Endothelial cell of umbilical vein (primary cell): ENCODE results near the gene TRMT2A. TPM values are rescaled to one million over a fixed set of nuclear protein-coding genes. Genes with fewer than 3 reads are reported as not detected.

Experiments
- BruUV-seq: library from RNA; stranded (reverse); fragments of 400-500 nt; replicated peaks from 2 replicates; lab custom pipeline; 2021; lab: Mats Ljungman, UMichigan
- CTCF ChIA-PET: fragments of 300-600, 350-600 bp; sonication (Branson Sonifier 250); formaldehyde crosslinking; loops from one replicate; lab custom pipeline; 2021; ENCODE audit warnings: antibody characterized with exemption, inconsistent platforms; lab: Charles Lee
- POLR2A ChIA-PET: fragments of 300-600, 350-600 bp; sonication (Branson Sonifier 250); formaldehyde crosslinking; loops from one replicate; lab custom pipeline; 2021; ENCODE audit warnings: antibody characterized with exemption, inconsistent platforms; lab: Charles Lee
- DNase-seq: peaks from one replicate; pipeline ENCODE4 v3.0.0-alpha.2; 2011; ENCODE audit warnings: low read depth, low spot score
- FAIRE-seq: peaks from 2 replicates; lab custom pipeline; 2011; peaks lifted over from hg19 to GRCh38; lab: Jason Lieb, UNC
- H2AFZ ChIP-seq: 2 replicates; pipeline ENCODE4 v1.6.0; 2012; ENCODE audit warnings: low read depth, low read length, control low read depth, inconsistent platforms
- H3K27ac ChIP-seq: 2 replicates; pipeline ENCODE4 v1.5.1; 2011; ENCODE audit warnings: low read depth, mild to moderate bottlenecking, control low read depth, low read length, moderate library complexity; ENCODE audit not compliant: insufficient read depth
- H3K27me3 ChIP-seq, 2 experiments: 2 replicates each; pipeline versions ENCODE4 v1.6.0 to v1.6.1; 2011; ENCODE audit warnings: low read length in 2 of 2, mixed read lengths in 1 of 2; ENCODE audit not compliant: control insufficient read depth in 2 of 2, insufficient read depth in 2 of 2
- H3K36me3 ChIP-seq, 2 experiments: 2 replicates in 1 of 2; 3 replicates in 1 of 2; pipeline ENCODE4 v1.5.1; 2011; ENCODE audit warnings: low read length in 2 of 2, mild to moderate bottlenecking in 1 of 2, moderate library complexity in 1 of 2; ENCODE audit not compliant: control insufficient read depth in 2 of 2, insufficient read depth in 2 of 2; ENCODE audit errors: extremely low read depth in 1 of 2
- H3K4me1 ChIP-seq: 3 replicates; pipeline ENCODE4 v1.5.1; 2011; ENCODE audit warnings: mild to moderate bottlenecking, low read length; ENCODE audit not compliant: control insufficient read depth, insufficient read depth; ENCODE audit errors: extremely low read depth
- H3K4me2 ChIP-seq: 2 replicates; pipeline ENCODE4 v1.6.1; 2011; ENCODE audit warnings: low read length, control low read depth, mixed read lengths; ENCODE audit not compliant: insufficient read depth
- H3K4me3 ChIP-seq, 3 experiments: fragments of 200-600 bp in 1 of 3; sonication (generic), shearing (Covaris generic) in 1 of 3; replicated peaks in 1 of 3; 2 replicates each; pipeline ENCODE4 v1.5.1; 2011 to 2016; ENCODE audit warnings: control low read depth in 3 of 3, low read length in 3 of 3, mild to moderate bottlenecking in 2 of 3, inconsistent platforms in 1 of 3, low read depth in 1 of 3, moderate library complexity in 1 of 3; ENCODE audit not compliant: insufficient read depth in 1 of 3
- H3K79me2 ChIP-seq: 2 replicates; pipeline ENCODE4 v1.6.0; 2012; ENCODE audit warnings: low read length, inconsistent platforms; ENCODE audit not compliant: control insufficient read depth, insufficient read depth
- H3K9ac ChIP-seq: replicated peaks from 2 replicates; pipeline ENCODE3; 2011; ENCODE audit warnings: low read length, control low read depth; ENCODE audit not compliant: insufficient read depth; ENCODE audit errors: extremely low read depth
- H3K9me1 ChIP-seq: replicated peaks from 3 replicates; pipeline ENCODE4 v1.6.0; 2011; ENCODE audit warnings: mild to moderate bottlenecking, low read length; ENCODE audit not compliant: control insufficient read depth, insufficient read depth; ENCODE audit errors: extremely low read depth
- H3K9me3 ChIP-seq: replicated peaks from 2 replicates; pipeline ENCODE4 v1.5.1; 2012; ENCODE audit warnings: low read length, inconsistent platforms; ENCODE audit not compliant: control insufficient read depth, insufficient read depth
- H4K20me1 ChIP-seq: replicated peaks from 2 replicates; pipeline ENCODE3; 2011; ENCODE audit warnings: mild to moderate bottlenecking, low read length; ENCODE audit not compliant: control insufficient read depth, insufficient read depth; ENCODE audit errors: extremely low read depth
- CTCF ChIP-seq, 2 donors: IDR thresholded peaks; 1 replicate in 1 of 2; 2 replicates in 1 of 2; pipeline ENCODE4 v1.5.1; 2011; ENCODE audit warnings: low read length in 2 of 2, mild to moderate bottlenecking in 2 of 2, moderate library complexity in 2 of 2, control low read depth in 1 of 2, inconsistent platforms in 1 of 2, low read depth in 1 of 2; ENCODE audit not compliant: insufficient read depth in 1 of 2; ENCODE audit errors: extremely low read depth in 1 of 2
- EZH2 ChIP-seq: IDR thresholded peaks from 2 replicates; pipeline ENCODE4 v1.6.1; 2012; ENCODE audit warnings: borderline replicate concordance, low read depth, mild to moderate bottlenecking, moderate library complexity, low read length, inconsistent platforms; ENCODE audit not compliant: severe bottlenecking
- FOS ChIP-seq: IDR thresholded peaks from 2 replicates; pipeline ENCODE4 v1.6.1; 2011; ENCODE audit warnings: mild to moderate bottlenecking, low read length, moderate library complexity, borderline replicate concordance; ENCODE audit not compliant: insufficient read depth
- GATA2 ChIP-seq: IDR thresholded peaks from 2 replicates; pipeline ENCODE4 v1.7.0; 2011; ENCODE audit warnings: low read depth, mild to moderate bottlenecking, moderate library complexity, mixed read lengths, low read length; ENCODE audit not compliant: insufficient read length, insufficient read depth
- JUN ChIP-seq: IDR thresholded peaks from 2 replicates; pipeline ENCODE4 v1.6.1; 2011; ENCODE audit warnings: borderline replicate concordance, low read depth; ENCODE audit not compliant: insufficient read length, insufficient read depth
- MAX ChIP-seq: IDR thresholded peaks from 2 replicates; pipeline ENCODE4 v1.6.1; 2011; ENCODE audit not compliant: insufficient read depth, insufficient read length
- MYC ChIP-seq: IDR thresholded peaks from one replicate; pipeline ENCODE4 v1.6.1; 2011; ENCODE audit warnings: mild to moderate bottlenecking, low read depth, low read length
- POLR2A ChIP-seq: IDR thresholded peaks from 2 replicates; pipeline ENCODE4 v1.6.1; 2012; ENCODE audit warnings: low read depth, mild to moderate bottlenecking, control low read depth, low read length
- POLR2AphosphoS5 ChIP-seq: IDR thresholded peaks from 2 replicates; pipeline ENCODE4 v1.6.1; 2012; ENCODE audit warnings: low read depth, mild to moderate bottlenecking, control low read depth, low read length, moderate library complexity; ENCODE audit not compliant: insufficient read depth
- dilution Hi-C: fragments of 300-500 bp; cut with MboI; formaldehyde crosslinking; loops from one replicate; pipeline ENCODE4 v1.15.0; 2019; ENCODE audit warnings: low sequenced_read_pairs; ENCODE audit not compliant: extremely low pct_ligation_motif_present
- intact Hi-C: fragments of 100-400 bp; cut with micrococcal nuclease; formaldehyde crosslinking; loops from one replicate; pipeline ENCODE4 v1.10.0; 2022
- polyA plus RNA-seq, 4 experiments: library from polyadenylated mRNA; depleted of rRNA in 3 of 4; stranded (reverse) in 3 of 4; unstranded in 1 of 4; fragments of >200 nt; gene quantifications; 2 replicates each; pipeline versions ENCODE4 v1.2.1 to v1.2.3, GENCODE V29; 2011 to 2012; ENCODE audit warnings: missing spikeins in 1 of 4
- total RNA-seq: library from RNA; stranded (reverse); gene quantifications from 2 replicates; pipeline ENCODE4 v1.2.3, GENCODE V29; 2021

TRMT2A gene
- total and polyA plus RNA-seq, 2 donors (not counting 3 experiments of a cell fraction or from before 2014, with no cell fraction given), result 51.2 to 61.9 TPM

GRCh38 chr22:20083157-20083890 lies 33.7 kb downstream of the TRMT2A start:
- BruUV-seq, result no TSS peak
- peaks cover 79% of the 10 kb centered on the region for H3K79me2 ChIP-seq
- peaks cover 2% of the 10 kb centered on the region for H4K20me1 ChIP-seq
- intact Hi-C loops, result no loop called here
- no peaks in the 10 kb centered on the region for H3K9me1 ChIP-seq
- H3K4me3 ChIP-seq, result no peak overlapping the region
- H3K27ac ChIP-seq, result no peak overlapping the region
- TF ChIP-seq JUN (no peak), POLR2AphosphoS5 (no peak), FOS (no peak), CTCF (IDR thresholded peaks at IDR 0.05; ENCODE audit: extremely low read depth in 1 of 2, insufficient read depth in 1 of 2, low read depth in 1 of 2, low read length in 2 of 2) (no peak), MYC (no peak), EZH2 (no peak), MAX (no peak), POLR2A (no peak), GATA2 (no peak)
- H2AFZ ChIP-seq, result no peak overlapping the region
- H3K4me2 ChIP-seq, result no peak overlapping the region
- no peaks in the 10 kb centered on the region for H3K9me3 ChIP-seq
- CTCF ChIA-PET, result no interaction called here
- POLR2A ChIA-PET, result no interaction called here
- H3K36me3 ChIP-seq, result peaks cover 14 to 24% of the 10 kb centered on the region in 2 experiments
- no peaks in the 10 kb centered on the region for H3K27me3 ChIP-seq
- FAIRE-seq, result no peak
- peaks cover 19% of the 10 kb centered on the region for H3K4me1 ChIP-seq
- H3K9ac ChIP-seq, result no peak overlapping the region
- dilution Hi-C loops, result no loop called here
- no peak for DNase-seq
